ENCODE measurements around the gene BCL2L11. TPM values are rescaled to one million over a fixed set of nuclear protein-coding genes. Genes with fewer than 3 reads are reported as not detected.

The BCL2L11 gene
- total and polyA plus RNA-seq, 10 of the 15 experiments (the other 5 are each of a cell fraction or from before 2014, with no cell fraction given) = 0.29 to 10.1 (median 1.1) TPM

DNA sequence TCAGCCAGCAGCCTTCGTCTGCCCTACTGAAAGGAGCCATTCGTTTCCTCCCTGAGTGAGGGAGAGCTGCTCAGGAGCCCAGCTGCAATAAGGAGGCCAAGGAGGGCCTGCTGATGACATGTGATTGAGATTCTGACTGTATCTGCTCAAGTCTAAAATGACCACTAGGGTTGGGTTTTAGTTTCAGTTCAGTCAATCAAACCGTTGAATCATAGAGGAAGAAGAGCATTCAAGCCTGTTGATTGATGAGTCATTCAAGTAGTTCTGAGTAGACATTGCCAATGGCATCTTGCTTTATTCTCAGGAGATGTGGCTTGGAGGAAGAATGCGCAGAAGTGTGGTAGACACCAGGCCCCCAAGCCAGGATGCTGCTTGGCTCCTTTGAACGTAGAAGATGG is 19.9 kb upstream of the BCL2L11 start:
- H3K4me3 ChIP-seq = no peak overlapping the region
- 25% methylated on average over 5 of the region's 5 CpGs for WGBS (ENCODE audit: insufficient coverage, insufficient replicate concordance, low lambda C conversion rate, missing lambda C conversion rate)
- BruUV-seq (replicated peaks) = no TSS peak
- FAIRE-seq = peak; percentile 91
- H3K4me2 ChIP-seq (ENCODE audit: control insufficient read depth, insufficient read depth) = no peak overlapping the region
- intact Hi-C loops (cut with micrococcal nuclease; ENCODE audit: unreplicated experiment) (loop anchor here (5.0 kb wide), 1 partner anchor 228 kb away; no protein-coding TSS in a partner anchor), in situ Hi-C loops (cut with MboI) (no loop called here)
- no peaks in the 10 kb centered on the region for H3K36me3 ChIP-seq (ENCODE audit: control insufficient read depth in 2 of 2, insufficient read depth in 2 of 2, low read length in 1 of 2)
- H3K27me3 ChIP-seq (replicated peaks in 1 of 2; ENCODE audit: control insufficient read depth in 2 of 2, insufficient read depth in 2 of 2, low read length in 1 of 2) = no peaks in the 10 kb centered on the region
- H3K27ac ChIP-seq (ENCODE audit: control insufficient read depth, insufficient read depth) = no peak overlapping the region
- ATAC-seq = peak; percentile 96
- CTCF ChIA-PET = interaction anchor here (1.0 to 1.6 kb wide), 4 partner anchors 10 to 242 kb away, joined by 3 to 4 read pairs (median 4); no protein-coding TSS in a partner anchor
- no peak overlapping the region for H2AFZ ChIP-seq (ENCODE audit: control insufficient read depth, low read depth, low read length)
- SMC1A ChIA-PET (ENCODE audit: uncharacterized antibody, unreplicated experiment) = interaction anchor here (0.9 to 2.1 kb wide), 6 partner anchors 11 to 288 kb away, joined by 3 to 9 read pairs (median 6); no protein-coding TSS in a partner anchor
- RAD21 ChIA-PET (ENCODE audit: unreplicated experiment) = interaction anchor here (0.9 to 1.7 kb wide), 3 partner anchors 44 to 61 kb away, joined by 3 to 5 read pairs (median 3); no protein-coding TSS in a partner anchor
- H4K20me1 ChIP-seq (ENCODE audit: control insufficient read depth, insufficient read depth) = no peaks in the 10 kb centered on the region
- H3K79me2 ChIP-seq (ENCODE audit: control insufficient read depth, insufficient read depth, low read length) = no peaks in the 10 kb centered on the region
- H3K4me1 ChIP-seq (ENCODE audit: control insufficient read depth, insufficient read depth, low read length) = peaks cover 9% of the 10 kb centered on the region
- peak; percentile 78 for DNase-seq (ENCODE audit: low read depth, low spot score)
- H3K9me3 ChIP-seq (replicated peaks; ENCODE audit: control insufficient read depth, insufficient read depth, low read length) = no peaks in the 10 kb centered on the region
- POLR2A ChIA-PET = interaction anchor here (0.6 kb wide), 1 partner anchor 104 kb away, joined by 3 read pairs; no protein-coding TSS in a partner anchor
- H3K9ac ChIP-seq (ENCODE audit: control insufficient read depth, insufficient read depth, low read length) = no peak overlapping the region
- TF ChIP-seq CEBPZ (IDR thresholded peaks at IDR 0.05; ENCODE audit: low read depth, low read length) = no peak
- peak; percentile 52; the same call in 1 of the 3 replicates for TF ChIP-seq POU2F2 (IDR thresholded peaks at IDR 0.05; ENCODE audit: borderline replicate concordance, low read depth, low read length)
- TF ChIP-seq NR2C1 (IDR thresholded peaks at IDR 0.05) = no peak
- no peak for TF ChIP-seq IRF5 (IDR thresholded peaks at IDR 0.05; ENCODE audit: borderline replicate concordance)
- no peak for TF ChIP-seq SKIL (IDR thresholded peaks at IDR 0.05; ENCODE audit: low read depth, poor library complexity, severe bottlenecking)
- no peak for TF ChIP-seq WRNIP1 (IDR thresholded peaks at IDR 0.05; ENCODE audit: borderline replicate concordance, low read depth, low read length)
- TF ChIP-seq MTA3 (IDR thresholded peaks at IDR 0.05; ENCODE audit: borderline replicate concordance, low read length) = peak; percentile 56; the same call in 1 of the 2 replicates
- TF ChIP-seq RB1 (IDR thresholded peaks at IDR 0.05; ENCODE audit: borderline replicate concordance) = 0 out of 2 replicates have a peak, but pooled peaks have one; percentile 18
- TF ChIP-seq FOXK2 (IDR thresholded peaks at IDR 0.05) = no peak
- TF ChIP-seq MEF2A (IDR thresholded peaks at IDR 0.05; ENCODE audit: insufficient read depth, low read depth, low read length) = 0 out of 2 replicates have a peak, but pooled peaks have one; percentile 35
- TF ChIP-seq USF2 (IDR thresholded peaks at IDR 0.05; ENCODE audit: borderline replicate concordance, low read depth, low read length) = no peak
- 0 out of 2 replicates have a peak, but pooled peaks have one; percentile 5 for TF ChIP-seq BACH1 (IDR thresholded peaks at IDR 0.05; ENCODE audit: borderline replicate concordance)
- no peak for TF ChIP-seq POLR2AphosphoS5 (IDR thresholded peaks at IDR 0.05; ENCODE audit: low read length)
- TF ChIP-seq SP1 (IDR thresholded peaks at IDR 0.05; ENCODE audit: low read depth, low read length) = no peak
- no peak for TF ChIP-seq SREBF2 (IDR thresholded peaks at IDR 0.05; ENCODE audit: low read length)

All from GM12878 (cell line).